ENCODE results near the gene DNMT1. TPM values are rescaled to one million over a fixed set of nuclear protein-coding genes. Genes with fewer than 3 reads are reported as not detected.

DNMT1 gene
- total RNA-seq, 1 donor from 2014 or later: 150 TPM

DNA sequence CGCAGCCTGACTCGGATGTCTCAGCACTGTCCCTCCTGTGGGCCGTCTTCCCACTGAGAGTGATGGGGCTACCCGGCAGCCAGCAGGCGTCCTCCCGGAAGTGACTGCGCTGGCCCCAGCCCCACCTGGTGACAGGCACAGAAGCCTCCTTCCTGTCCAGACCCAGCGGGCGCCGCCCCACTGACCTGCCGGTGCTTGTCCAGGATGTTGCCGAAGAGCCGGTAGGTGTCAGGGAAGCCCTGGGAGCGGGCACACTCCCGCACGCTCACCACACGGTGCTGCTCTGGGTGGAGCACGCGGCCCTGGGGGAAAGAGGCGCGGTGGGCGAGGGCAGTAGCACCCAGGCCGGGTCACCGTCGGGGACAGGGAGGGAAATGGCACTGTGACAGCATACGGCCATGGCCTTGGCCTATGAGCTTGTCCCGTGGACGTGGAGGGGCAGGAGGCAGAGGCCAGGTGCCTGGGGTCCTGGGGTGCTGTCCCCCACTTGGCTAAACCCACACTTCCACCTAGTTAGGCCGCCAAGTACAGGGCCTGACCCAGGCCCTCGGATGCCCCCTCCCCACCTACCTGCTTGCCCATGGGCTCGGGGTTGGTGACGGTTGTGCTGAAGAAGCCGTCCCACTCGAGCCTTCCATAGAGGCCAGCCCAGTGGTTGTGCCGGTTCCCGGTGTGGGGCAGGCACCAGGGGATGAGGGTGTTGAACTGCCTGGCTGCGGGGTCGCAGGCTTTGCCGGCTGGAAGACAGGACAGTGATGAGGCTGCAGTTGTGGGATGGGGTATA is 59.0 kb downstream of the DNMT1 start:
- TF ChIP-seq, protein P1, sequence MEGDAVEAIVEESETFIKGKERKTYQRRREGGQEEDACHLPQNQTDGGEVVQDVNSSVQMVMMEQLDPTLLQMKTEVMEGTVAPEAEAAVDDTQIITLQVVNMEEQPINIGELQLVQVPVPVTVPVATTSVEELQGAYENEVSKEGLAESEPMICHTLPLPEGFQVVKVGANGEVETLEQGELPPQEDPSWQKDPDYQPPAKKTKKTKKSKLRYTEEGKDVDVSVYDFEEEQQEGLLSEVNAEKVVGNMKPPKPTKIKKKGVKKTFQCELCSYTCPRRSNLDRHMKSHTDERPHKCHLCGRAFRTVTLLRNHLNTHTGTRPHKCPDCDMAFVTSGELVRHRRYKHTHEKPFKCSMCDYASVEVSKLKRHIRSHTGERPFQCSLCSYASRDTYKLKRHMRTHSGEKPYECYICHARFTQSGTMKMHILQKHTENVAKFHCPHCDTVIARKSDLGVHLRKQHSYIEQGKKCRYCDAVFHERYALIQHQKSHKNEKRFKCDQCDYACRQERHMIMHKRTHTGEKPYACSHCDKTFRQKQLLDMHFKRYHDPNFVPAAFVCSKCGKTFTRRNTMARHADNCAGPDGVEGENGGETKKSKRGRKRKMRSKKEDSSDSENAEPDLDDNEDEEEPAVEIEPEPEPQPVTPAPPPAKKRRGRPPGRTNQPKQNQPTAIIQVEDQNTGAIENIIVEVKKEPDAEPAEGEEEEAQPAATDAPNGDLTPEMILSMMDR (IDR thresholded peaks at IDR 0.05; ENCODE audit: unreplicated experiment): no peak
- Mint-ChIP-seq H3K4me3 (ENCODE audit: low read depth) (no peak overlapping the region), H3K4me1 (ENCODE audit: low read depth) (no peaks in the 10 kb centered on the region), H3K9me3 (ENCODE audit: low read depth) (no peaks in the 10 kb centered on the region), H3K27ac (no peak overlapping the region), H3K36me3 (ENCODE audit: insufficient read depth) (peaks cover 9% of the 10 kb centered on the region), H3K27me3 (no peaks in the 10 kb centered on the region)
- DNase-seq (ENCODE audit: low spot score, unreplicated experiment): no peak

DNA sequence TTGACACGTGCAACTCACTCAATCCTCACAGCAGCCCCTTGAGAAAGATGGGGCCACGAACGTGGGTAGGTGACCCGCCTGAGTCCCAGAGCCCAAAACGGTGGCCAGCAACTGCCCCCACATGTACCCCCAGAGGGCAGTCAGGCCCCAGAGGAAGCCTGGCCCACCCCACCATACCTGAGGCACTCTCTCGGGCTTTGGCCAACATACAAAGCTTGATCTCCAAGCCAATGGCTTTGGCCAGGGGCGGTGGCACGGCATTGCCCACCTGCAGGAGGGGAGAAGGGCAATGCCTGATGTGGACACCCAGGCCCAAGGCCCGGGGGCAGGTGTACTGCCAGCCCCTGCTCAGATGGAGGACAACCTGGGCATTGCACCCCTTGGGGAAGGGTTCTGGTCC is 60.7 kb downstream of the DNMT1 start:
- TF ChIP-seq, protein P1 (IDR thresholded peaks at IDR 0.05; ENCODE audit: unreplicated experiment): no peak
- no peak overlapping the region for H3K4me3 Mint-ChIP-seq (ENCODE audit: low read depth)
- DNase-seq (ENCODE audit: low spot score, unreplicated experiment): no peak
- no peak overlapping the region for H3K27ac Mint-ChIP-seq
- peaks cover 10% of the 10 kb centered on the region for H3K36me3 Mint-ChIP-seq (ENCODE audit: insufficient read depth)
- no peaks in the 10 kb centered on the region for H3K27me3 Mint-ChIP-seq
- no peaks in the 10 kb centered on the region for H3K9me3 Mint-ChIP-seq (ENCODE audit: low read depth)
- H3K4me1 Mint-ChIP-seq (ENCODE audit: low read depth): no peaks in the 10 kb centered on the region

DNA sequence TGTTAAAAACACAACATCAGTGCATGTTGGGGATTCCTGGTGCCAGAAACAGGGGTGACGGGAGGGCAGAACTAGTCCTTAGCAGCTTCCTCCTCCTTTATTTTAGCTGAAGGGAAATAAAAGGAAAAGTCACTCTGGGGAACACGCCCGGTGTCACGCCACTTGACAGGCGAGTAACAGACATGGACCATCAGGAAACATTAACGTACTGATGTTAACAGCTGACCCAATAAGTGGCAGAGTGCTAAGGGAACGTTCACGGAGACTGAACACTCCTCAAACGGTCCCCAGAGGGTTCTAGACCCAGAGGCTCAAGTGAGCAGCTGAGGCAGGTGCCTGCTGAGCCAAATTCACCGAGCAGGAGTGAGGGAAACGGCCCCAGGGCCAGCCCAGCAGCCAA is 61.2 kb downstream of the DNMT1 start:
- Mint-ChIP-seq H3K27me3 (no peaks in the 10 kb centered on the region), H3K9me3 (ENCODE audit: low read depth) (no peaks in the 10 kb centered on the region), H3K36me3 (ENCODE audit: insufficient read depth) (peaks cover 10% of the 10 kb centered on the region), H3K27ac (no peak overlapping the region), H3K4me1 (ENCODE audit: low read depth) (no peaks in the 10 kb centered on the region), H3K4me3 (ENCODE audit: low read depth) (no peak overlapping the region)
- DNase-seq (ENCODE audit: low spot score, unreplicated experiment): no peak
- TF ChIP-seq, protein P1 (IDR thresholded peaks at IDR 0.05; ENCODE audit: unreplicated experiment): no peak

DNA sequence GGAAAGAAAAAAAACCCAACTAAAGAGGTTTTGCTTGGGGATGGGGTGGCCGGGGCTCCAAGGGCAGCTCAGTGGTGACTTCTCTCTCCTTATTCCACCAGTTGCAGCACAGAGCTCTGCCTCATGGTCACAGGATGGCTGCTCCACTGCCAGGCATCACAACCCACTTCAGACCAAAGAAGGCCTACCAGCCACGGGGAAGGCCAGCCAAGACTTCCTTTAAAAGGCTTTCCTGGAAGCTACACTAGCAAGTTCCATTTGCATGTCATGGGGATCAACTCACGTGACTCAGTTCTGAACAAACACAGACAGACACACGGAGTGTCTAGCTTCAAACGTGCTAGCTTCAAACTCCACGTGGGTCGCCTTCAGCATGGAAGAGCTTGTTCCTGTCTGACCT is 61.8 kb downstream of the DNMT1 start:
- no peak overlapping the region for H3K4me3 Mint-ChIP-seq (ENCODE audit: low read depth)
- no peaks in the 10 kb centered on the region for H3K27me3 Mint-ChIP-seq
- H3K36me3 Mint-ChIP-seq (ENCODE audit: insufficient read depth): peaks cover 10% of the 10 kb centered on the region
- H3K9me3 Mint-ChIP-seq (ENCODE audit: low read depth): no peaks in the 10 kb centered on the region
- H3K27ac Mint-ChIP-seq: no peak overlapping the region
- no peaks in the 10 kb centered on the region for H3K4me1 Mint-ChIP-seq (ENCODE audit: low read depth)
- no peak for DNase-seq (ENCODE audit: low spot score, unreplicated experiment)
- TF ChIP-seq, protein P1 (IDR thresholded peaks at IDR 0.05; ENCODE audit: unreplicated experiment): no peak

DNA sequence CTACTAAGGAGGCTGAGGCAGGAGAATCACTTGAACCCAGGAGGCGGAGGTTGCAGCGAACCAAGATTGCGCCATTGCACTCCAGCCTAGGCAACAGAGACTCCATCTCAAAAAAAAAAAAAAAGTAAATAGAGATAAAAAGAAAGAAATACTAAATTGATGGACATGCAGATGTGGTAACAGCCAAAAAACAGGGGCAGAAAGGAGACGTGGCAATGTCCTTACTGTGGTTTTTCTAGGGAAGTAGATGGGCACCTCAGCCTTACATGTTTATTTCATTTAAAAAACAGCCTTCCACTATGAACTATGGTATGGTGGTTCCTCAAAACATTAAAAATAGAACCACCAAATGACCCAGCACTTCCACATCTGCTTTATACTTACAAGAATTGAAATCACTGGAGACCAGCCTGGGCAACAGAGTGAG is 68.5 kb downstream of the DNMT1 start:
- TF ChIP-seq, protein P1 (IDR thresholded peaks at IDR 0.05; ENCODE audit: unreplicated experiment): no peak
- DNase-seq (ENCODE audit: low spot score, unreplicated experiment): no peak
- H3K27me3 Mint-ChIP-seq: no peaks in the 10 kb centered on the region
- H3K27ac Mint-ChIP-seq: no peak overlapping the region
- H3K4me1 Mint-ChIP-seq (ENCODE audit: low read depth): no peaks in the 10 kb centered on the region
- peaks cover 4% of the 10 kb centered on the region for H3K36me3 Mint-ChIP-seq (ENCODE audit: insufficient read depth)
- no peak overlapping the region for H3K4me3 Mint-ChIP-seq (ENCODE audit: low read depth)
- H3K9me3 Mint-ChIP-seq (ENCODE audit: low read depth): no peaks in the 10 kb centered on the region
